ENCODE results near the gene PRAMEF7.
"Not testable (repeated sequence)": the region's sequence is repeated elsewhere in the genome, so short reads cannot be mapped to it uniquely, and the experiment has no call there.

PRAMEF7 gene

DNA sequence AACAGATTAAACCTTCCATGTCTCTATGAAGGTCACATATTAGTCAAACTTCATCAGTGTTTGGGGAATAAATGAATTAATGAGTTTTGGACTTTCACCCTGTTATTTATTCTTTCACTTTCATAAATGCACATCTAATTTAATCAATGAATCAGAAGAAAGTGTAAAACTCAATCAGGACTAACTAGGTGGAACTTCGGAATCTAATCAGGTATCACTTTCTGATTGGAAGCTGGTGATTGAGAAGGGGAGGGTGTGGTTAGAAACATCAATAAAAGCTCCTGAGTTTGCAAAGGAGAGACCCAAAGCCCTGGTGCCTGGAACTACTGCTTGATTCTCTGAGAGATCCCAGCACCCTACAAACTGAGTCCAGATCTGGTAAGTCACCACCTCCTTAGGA lies at the start of gene PRAMEF7:
Gene PRAMEF7, plus strand, starts transcription at position 301 of the 400 bp plus-strand sequence. CDS start 1,083 bp downstream, outside the sequence.
- not testable (repeated sequence) for H3K4me1 Mint-ChIP-seq, ATAC-seq

DNA sequence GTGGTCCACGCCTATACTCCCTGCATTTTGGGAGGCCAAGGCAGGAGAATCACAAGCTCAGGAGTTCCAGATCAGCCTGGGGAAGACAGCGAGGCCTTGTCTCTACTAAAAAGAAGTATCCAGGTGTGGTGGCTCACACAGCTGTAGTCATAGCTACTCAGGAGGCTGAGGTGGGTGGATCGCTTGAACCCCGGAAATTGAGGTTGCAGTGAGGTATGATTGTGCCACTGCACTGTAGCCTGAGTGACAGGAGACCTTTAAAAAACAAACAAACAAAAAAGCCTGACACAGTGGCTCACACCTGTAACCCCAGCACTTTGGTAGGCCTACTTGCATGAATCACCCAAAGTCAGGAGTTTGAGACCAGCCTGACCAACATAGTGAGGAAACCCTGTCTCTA lies 38.0 kb upstream of the PRAMEF7 start:
- not testable (repeated sequence) for H3K27me3 Mint-ChIP-seq, ATAC-seq, H3K4me3 Mint-ChIP-seq, H3K9me3 Mint-ChIP-seq, H3K27ac Mint-ChIP-seq, H3K4me1 Mint-ChIP-seq, H3K36me3 Mint-ChIP-seq

More for the DNA sequence above, at the start of gene PRAMEF7:
- not testable (repeated sequence) for H3K27ac Mint-ChIP-seq, H3K4me3 Mint-ChIP-seq, H3K36me3 Mint-ChIP-seq, H3K27me3 Mint-ChIP-seq, H3K9me3 Mint-ChIP-seq

DNA sequence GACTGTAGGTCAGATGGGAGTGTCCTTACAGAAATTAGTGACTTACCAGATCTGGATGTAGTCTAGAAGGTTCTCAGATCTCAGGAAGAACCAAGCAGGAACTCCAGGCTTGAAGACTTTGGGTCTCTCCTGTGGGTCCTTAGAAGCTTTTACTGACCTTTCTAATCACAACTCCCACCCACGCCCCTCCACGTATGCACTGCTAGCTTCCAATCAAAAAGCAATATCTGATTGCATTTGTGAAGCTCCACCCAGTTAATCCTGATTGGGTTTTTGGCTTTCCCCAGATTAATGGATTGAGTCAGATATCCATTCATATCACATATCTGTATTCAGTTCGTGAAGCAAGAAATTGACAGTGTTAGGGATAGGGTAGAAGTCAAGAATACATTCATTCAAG lies 30.3 kb upstream of the PRAMEF7 start, which contains the start of gene PRAMEF4:
Gene PRAMEF4, minus strand, starts transcription at position 101 of the 400 bp plus-strand sequence. CDS start 2,807 bp downstream, outside the sequence.
- H3K4me1 Mint-ChIP-seq, H3K9me3 Mint-ChIP-seq, H3K27ac Mint-ChIP-seq: not testable (repeated sequence)

DNA sequence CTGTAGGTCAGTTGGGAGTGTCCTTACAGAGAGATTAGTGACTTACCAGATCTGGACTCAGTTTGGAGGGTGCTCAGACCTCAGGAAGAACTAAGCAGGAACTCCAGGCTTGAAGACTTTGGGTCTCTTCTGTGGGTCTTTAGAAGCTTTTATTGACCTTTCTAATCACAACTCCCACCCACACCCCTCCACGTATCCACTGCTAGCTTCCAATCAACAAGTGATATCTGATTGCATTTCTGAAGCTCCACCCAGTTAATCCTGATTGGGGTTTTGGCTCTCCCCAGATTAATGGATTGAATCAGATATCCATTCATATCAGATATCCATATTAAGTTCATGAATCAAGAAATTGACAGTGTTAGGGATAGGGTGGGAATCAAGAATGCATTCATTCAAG lies 18.2 kb upstream of the PRAMEF7 start, which contains the start of gene PRAMEF10:
Gene PRAMEF10, minus strand, starts transcription at position 101 of the 400 bp plus-strand sequence. CDS start 2,423 bp downstream, outside the sequence.
- not testable (repeated sequence) for H3K4me3 Mint-ChIP-seq, H3K4me1 Mint-ChIP-seq, H3K27ac Mint-ChIP-seq, ATAC-seq, H3K36me3 Mint-ChIP-seq, H3K9me3 Mint-ChIP-seq, H3K27me3 Mint-ChIP-seq

More for the DNA sequence above, 30.3 kb upstream of the PRAMEF7 start, which contains the start of gene PRAMEF4:
- ATAC-seq, H3K36me3 Mint-ChIP-seq, H3K27me3 Mint-ChIP-seq, H3K4me3 Mint-ChIP-seq: not testable (repeated sequence)

DNA sequence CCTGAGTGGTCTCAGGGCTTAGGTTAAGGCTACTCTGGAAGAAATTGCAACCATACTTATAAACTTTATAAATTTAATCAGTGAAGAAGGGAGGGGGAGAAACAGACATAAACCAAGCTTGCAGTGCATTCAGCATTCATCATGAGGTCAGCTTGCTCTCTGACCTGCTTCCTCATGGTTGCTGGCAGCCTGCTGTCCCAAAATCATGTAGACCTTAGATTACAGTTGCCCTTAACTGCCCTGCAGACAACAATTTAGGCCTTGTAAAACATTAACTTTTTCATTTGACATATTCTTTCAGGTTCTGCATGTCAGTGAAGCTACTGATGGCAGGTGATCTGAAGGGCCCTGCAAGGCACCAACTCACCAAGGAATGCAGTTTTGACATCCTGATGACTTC lies 17.2 kb upstream of the PRAMEF7 start:
- not testable (repeated sequence) for ATAC-seq, H3K9me3 Mint-ChIP-seq, H3K4me3 Mint-ChIP-seq, H3K4me1 Mint-ChIP-seq, H3K36me3 Mint-ChIP-seq, H3K27me3 Mint-ChIP-seq, H3K27ac Mint-ChIP-seq

DNA sequence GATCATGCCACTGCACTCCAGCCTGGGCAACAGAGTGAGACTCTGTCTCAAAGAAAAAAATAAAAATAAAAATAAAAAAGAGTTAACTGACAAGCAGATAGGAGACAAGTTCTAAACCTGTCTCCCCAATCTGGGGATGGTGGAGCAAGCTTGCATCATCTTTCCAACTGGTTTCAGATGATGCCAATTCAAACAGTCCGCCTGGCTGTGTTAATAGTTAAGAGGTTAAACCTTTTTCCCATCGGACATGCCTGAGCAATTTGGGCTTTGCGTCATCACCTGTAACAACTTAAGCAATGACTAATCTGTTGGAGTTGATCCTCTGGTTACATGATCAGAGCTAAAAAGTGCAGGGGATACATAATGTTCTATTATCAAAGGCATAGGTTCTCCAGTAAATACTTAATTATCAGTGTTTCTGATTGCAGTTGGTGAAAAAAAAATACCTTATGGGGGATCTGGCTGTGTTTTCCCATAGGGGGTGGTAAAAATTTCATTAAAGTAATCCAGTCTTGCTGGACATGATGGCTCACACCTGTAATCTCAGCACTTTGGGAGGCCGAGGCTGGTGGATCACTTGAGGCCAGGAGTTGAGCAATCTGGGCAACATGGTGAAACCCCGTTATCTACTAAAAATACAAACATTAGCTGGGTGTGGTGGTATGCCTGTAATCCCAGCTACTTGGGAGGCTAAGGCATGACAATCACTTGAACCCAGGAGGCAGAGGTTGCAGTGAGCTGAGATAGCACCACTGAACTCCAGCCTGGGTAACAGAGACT lies 12.4 kb upstream of the PRAMEF7 start:
- H3K9me3 Mint-ChIP-seq, H3K36me3 Mint-ChIP-seq, ATAC-seq, H3K27ac Mint-ChIP-seq, H3K4me3 Mint-ChIP-seq, H3K4me1 Mint-ChIP-seq, H3K27me3 Mint-ChIP-seq: not testable (repeated sequence)

DNA sequence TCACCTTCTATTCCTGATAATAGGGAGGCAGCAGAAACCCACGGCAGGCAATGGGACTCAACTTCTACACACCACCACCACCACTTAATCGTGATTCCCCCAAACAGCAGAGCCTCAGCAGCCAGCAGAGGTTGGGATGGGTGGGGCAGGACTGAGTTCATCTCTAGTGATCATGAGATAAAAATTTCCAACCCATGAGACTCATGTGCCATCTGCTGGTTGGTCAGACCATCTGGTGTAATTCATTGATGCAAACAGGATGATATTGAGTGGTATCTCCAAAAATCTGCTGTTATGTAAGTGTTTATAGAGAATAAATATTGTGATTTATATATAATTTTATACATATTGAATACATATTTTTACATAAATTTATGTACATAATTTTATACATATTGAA lies 5.3 kb downstream of the PRAMEF7 start:
- H3K4me3 Mint-ChIP-seq, H3K27ac Mint-ChIP-seq, H3K4me1 Mint-ChIP-seq, H3K27me3 Mint-ChIP-seq, H3K36me3 Mint-ChIP-seq, H3K9me3 Mint-ChIP-seq, ATAC-seq: not testable (repeated sequence)

DNA sequence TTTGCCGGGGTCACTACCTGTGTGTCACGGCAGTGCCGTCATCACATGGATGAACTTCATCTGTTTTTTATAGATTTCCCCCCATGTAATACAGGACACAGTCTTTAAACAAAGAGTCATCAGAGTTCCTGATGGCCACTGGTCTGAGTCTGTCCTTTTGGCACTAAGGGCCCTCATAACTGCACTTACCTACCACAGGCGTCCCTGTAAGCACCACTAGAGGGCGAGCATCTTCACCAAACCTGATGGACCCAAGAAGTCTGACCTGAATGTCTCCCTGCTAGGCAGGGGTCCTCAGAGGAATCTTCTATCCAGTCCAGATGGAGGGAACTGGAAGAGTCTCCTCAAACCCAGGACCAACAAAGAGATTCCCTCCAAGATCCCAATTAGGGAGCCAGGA lies 8.0 kb downstream of the PRAMEF7 start:
- not testable (repeated sequence) for H3K27ac Mint-ChIP-seq, H3K27me3 Mint-ChIP-seq, ATAC-seq, H3K9me3 Mint-ChIP-seq, H3K36me3 Mint-ChIP-seq, H3K4me3 Mint-ChIP-seq, H3K4me1 Mint-ChIP-seq

DNA sequence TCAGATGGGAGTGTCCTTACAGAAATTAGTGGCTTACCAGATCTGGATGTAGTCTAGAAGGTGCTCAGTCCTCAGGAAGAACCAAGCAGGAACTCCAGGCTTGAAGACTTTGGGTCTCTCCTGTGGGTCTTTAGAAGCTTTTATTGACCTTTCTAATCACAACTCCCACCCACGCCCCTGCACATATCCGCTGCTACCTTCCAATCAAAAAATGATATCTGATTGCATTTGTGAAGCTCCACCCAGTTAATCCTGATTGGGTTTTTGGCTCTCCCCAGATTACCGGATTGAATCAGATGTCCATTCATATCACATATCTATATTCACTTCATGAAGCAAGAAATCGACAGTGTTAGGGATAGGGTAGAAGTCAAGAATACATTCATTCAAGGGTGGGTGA lies 31.1 kb downstream of the PRAMEF7 start, which contains the start of gene PRAMEF6:
Gene PRAMEF6, minus strand, starts transcription at position 101 of the 400 bp plus-strand sequence. CDS start 5,062 bp downstream, outside the sequence.
- H3K27ac Mint-ChIP-seq, ATAC-seq, H3K27me3 Mint-ChIP-seq, H3K36me3 Mint-ChIP-seq, H3K9me3 Mint-ChIP-seq, H3K4me1 Mint-ChIP-seq, H3K4me3 Mint-ChIP-seq: not testable (repeated sequence)

Measured in stimulated activated memory B cell treated with anti-CD40 and anti-IgM and Interleukin-4, amounts not matched to agents 10 μg/mL and 1 μg/mL and 100 μg/mL, for 72 hours (primary cell).